Measurements from ENCODE around the gene CDKN1A.
A peak's percentile ranks its signal among the peaks of the same experiment; 100 is the strongest.
"Not testable (repeated sequence)": the region's sequence is repeated elsewhere in the genome, so short reads cannot be mapped to it uniquely, and the experiment has no call there.

CDKN1A gene

DNA sequence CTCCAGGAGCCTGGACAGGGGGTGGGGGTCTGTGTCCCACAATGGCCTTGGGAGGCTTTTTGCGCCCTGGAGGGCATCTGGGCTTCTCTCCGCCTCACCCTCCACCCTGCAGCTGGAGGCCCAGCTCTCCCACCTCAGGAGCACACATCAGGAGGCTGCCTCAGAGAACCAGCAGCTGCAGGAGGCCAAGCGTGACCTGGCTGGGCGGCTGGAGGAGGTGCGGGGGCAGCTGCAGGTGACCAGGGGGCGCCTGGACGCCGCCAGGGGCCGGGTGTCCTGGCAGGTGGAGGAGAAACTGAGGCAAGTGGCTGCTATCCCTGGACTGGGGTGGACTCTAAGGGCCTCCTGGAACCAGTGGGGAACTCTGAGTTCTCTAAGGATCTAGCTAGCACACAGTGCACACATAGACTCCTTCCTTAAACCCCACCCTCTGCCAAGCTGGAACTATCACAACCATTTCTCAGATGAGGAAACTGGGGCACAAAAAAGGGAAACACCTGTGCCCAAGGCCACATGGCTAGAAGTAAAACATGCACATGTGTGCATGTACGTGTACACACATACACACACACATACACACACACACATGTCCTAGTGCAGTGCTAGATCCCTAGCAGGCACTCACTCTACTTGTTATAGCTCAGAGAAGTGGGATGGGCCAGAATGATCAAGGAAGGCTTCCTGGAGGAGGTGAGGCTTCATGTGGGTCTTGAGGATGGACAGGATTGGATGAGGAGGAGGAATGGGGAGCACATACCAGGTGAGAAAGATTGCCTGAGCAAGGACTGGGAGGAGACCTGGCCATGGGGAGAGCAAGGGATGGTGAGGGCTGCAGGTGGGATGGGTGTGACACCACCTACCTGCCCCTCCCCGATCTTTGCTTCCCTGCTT lies 42.0 kb downstream of the CDKN1A start:
- H3K27ac ChIP-seq (ENCODE audit: low read length): no peak overlapping the region
- no peaks in the 10 kb centered on the region for H3K9me3 ChIP-seq (ENCODE audit: control insufficient read depth, insufficient read depth, low read length)
- no peaks in the 10 kb centered on the region for H3K27me3 ChIP-seq (ENCODE audit: control insufficient read depth, insufficient read depth, low read length)
- H3K4me3 ChIP-seq (ENCODE audit: low read length): no peak overlapping the region
- no peaks in the 10 kb centered on the region for H3K36me3 ChIP-seq (ENCODE audit: control insufficient read depth, insufficient read depth, low read length)
- WGBS (ENCODE audit: insufficient coverage, insufficient read length): no CpG with 5 or more reads among the region's 11 CpGs
- DNase-seq (ENCODE audit: low read depth, low spot score): no peak
- no peaks in the 10 kb centered on the region; the same call in 1 of the 2 replicates for H3K4me1 ChIP-seq (ENCODE audit: control insufficient read depth, insufficient read depth, low read length)

DNA sequence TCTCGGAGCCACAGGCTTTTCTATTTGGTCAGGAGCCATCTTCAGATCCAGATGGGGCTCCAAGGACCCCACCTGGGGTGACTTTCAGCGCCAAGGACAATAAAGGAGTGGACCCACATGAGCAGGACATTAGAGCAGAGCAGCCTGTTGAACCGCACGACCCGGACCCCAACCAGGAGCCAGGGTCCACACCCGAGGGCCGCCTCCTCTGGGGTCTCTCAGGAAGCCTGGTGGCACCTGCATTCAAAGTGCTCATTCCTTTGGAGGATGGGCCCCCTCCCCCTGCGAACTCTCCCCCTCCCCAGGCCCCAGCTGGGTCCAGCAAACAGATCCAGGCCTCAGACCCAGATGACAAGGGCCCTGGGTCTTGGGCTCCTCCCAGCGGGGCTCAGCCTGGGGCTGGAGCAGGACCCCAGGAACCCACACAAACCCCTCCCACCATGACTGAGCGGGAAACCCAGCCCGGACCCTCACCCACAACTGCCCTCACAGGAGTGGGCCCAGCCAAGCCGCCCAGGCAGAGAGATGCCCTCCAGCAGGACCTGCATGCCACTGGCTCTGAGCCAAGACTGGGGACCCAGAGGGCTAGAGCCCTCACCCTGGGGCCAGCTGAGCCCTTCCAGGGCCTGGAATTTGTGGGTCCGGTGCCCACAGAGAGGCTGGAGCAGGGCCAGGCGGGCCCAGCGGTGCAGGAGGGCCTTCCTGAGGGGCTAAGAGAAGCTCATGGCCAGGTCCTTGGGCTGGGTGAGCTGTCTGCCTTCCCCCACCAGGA lies 43.0 kb downstream of the CDKN1A start:
- WGBS (ENCODE audit: insufficient coverage, insufficient read length): no CpG with 5 or more reads among the region's 15 CpGs
- Histone ChIP-seq H3K4me3 (ENCODE audit: low read length) (no peak overlapping the region), H3K27ac (ENCODE audit: low read length) (no peak overlapping the region), H3K36me3 (ENCODE audit: control insufficient read depth, insufficient read depth, low read length) (no peaks in the 10 kb centered on the region), H3K27me3 (ENCODE audit: control insufficient read depth, insufficient read depth, low read length) (no peaks in the 10 kb centered on the region), H3K9me3 (ENCODE audit: control insufficient read depth, insufficient read depth, low read length) (no peaks in the 10 kb centered on the region), H3K4me1 (ENCODE audit: control insufficient read depth, insufficient read depth, low read length) (no peaks in the 10 kb centered on the region; the same call in 1 of the 2 replicates)
- DNase-seq (ENCODE audit: low read depth, low spot score): no peak

DNA sequence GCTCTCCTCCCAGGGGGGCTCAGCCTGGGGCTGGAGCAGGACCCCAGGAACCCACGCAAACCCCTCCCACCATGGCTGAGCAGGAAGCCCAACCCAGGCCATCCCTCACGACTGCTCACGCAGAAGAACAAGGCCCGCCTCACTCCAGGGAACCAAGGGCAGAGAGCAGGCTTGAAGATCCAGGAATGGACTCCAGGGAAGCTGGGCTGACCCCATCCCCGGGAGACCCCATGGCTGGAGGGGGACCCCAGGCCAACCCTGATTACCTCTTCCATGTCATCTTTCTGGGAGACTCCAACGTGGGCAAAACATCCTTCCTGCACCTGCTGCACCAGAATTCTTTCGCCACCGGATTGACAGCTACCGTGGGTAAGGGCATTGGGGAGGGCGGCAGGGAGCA lies 43.9 kb downstream of the CDKN1A start:
- Histone ChIP-seq H3K27ac (ENCODE audit: low read length) (no peak overlapping the region), H3K4me1 (ENCODE audit: control insufficient read depth, insufficient read depth, low read length) (no peaks in the 10 kb centered on the region; the same call in 1 of the 2 replicates), H3K4me3 (ENCODE audit: low read length) (no peak overlapping the region), H3K9me3 (ENCODE audit: control insufficient read depth, insufficient read depth, low read length) (no peaks in the 10 kb centered on the region), H3K27me3 (ENCODE audit: control insufficient read depth, insufficient read depth, low read length) (no peaks in the 10 kb centered on the region), H3K36me3 (ENCODE audit: control insufficient read depth, insufficient read depth, low read length) (no peaks in the 10 kb centered on the region)
- no CpG with 5 or more reads among the region's 10 CpGs for WGBS (ENCODE audit: insufficient coverage, insufficient read length)
- DNase-seq (ENCODE audit: low read depth, low spot score): no peak

DNA sequence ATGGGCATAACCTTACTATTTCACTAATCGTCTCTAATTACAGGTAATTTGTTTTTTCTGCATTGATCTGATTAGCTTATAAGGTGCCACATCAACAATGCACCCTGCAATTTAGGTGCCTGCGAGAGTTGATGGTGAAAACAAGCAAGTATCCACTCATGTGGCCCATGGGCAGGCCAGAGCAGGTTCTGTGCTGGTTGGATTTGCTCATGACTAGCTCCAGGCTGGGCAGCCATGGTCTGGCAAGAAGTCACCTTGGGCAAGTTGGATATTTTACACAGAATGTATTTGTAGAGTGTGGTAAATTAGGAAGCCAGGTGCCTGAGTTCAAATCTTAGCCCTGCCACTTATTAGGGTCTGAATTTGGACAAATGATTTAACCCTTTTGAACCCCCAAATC lies 44.4 kb downstream of the CDKN1A start:
- WGBS (ENCODE audit: insufficient coverage, insufficient read length): no CpG with 5 or more reads among the region's 2 CpGs
- Histone ChIP-seq H3K36me3 (ENCODE audit: control insufficient read depth, insufficient read depth, low read length) (no peaks in the 10 kb centered on the region), H3K9me3 (ENCODE audit: control insufficient read depth, insufficient read depth, low read length) (no peaks in the 10 kb centered on the region), H3K4me1 (ENCODE audit: control insufficient read depth, insufficient read depth, low read length) (no peaks in the 10 kb centered on the region), H3K27me3 (ENCODE audit: control insufficient read depth, insufficient read depth, low read length) (no peaks in the 10 kb centered on the region), H3K4me3 (ENCODE audit: low read length) (no peak overlapping the region), H3K27ac (ENCODE audit: low read length) (no peak overlapping the region)
- no peak for DNase-seq (ENCODE audit: low read depth, low spot score)

DNA sequence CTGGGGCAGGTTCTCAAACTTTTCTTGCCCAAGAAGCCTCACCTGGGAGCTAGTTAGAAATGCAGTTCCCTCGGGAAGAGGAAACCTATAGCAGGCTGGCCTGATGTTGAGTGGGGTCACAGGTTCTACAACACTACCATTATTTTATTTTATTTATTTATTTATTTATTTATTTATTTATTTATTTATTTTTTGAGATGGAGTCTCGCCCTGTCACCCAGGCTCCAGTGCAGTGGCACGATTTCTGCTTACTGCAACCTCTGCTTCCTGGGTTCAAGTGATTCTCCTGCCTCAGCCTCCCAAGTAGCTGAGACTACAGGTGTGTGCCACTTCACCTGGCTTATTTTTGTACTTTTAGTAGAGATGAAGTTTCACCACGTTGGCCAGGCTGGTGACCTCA lies 45.5 kb downstream of the CDKN1A start:
- no CpG with 5 or more reads among the region's 4 CpGs for WGBS (ENCODE audit: insufficient coverage, insufficient read length)
- not testable (repeated sequence) for H3K36me3 ChIP-seq (ENCODE audit: control insufficient read depth, insufficient read depth, low read length); H3K9me3 ChIP-seq (ENCODE audit: control insufficient read depth, insufficient read depth, low read length); H3K4me3 ChIP-seq (ENCODE audit: low read length); H3K4me1 ChIP-seq (ENCODE audit: control insufficient read depth, insufficient read depth, low read length); H3K27me3 ChIP-seq (ENCODE audit: control insufficient read depth, insufficient read depth, low read length); DNase-seq (ENCODE audit: low read depth, low spot score); H3K27ac ChIP-seq (ENCODE audit: low read length)

DNA sequence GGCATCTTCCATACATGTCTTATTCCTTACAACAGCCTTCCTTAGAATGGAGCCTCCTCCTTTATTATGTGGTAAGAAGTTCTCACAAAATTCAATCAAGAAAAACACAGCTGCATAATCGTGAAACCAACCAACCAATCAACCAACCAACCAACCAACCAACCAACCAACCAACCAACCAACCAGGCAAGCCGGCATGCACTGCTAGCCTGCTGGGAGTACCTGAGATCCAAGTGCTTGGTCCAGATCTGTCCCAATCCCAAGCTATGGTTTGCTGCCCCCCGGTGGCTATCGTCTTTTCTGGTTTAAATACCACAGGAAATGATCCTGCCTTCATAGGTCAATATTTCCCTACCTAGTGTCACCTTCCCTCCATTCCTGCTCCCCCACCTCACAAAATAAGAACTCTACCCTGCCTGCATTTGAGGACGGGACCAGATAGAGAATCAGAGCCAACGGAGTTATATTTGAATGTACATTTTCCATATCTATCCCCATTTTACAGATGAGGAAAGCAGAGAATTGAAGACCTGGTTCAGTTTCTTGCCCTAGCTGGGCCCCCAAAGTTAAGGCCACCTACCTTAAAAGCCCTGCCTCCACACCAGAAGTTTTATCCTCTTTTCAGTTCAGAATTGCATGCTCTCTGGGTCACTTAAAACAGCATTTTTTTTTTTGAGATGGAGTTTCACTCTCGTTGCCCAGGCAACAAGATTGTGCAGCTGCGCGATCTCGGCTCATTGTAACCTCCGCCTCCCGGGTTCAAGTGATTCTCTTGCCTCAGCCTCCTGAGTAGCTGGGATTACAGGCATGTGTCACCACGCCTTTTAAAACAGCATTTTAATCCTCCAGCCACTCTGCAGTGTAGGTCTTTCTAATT lies 46.2 kb downstream of the CDKN1A start:
- Histone ChIP-seq H3K4me3 (ENCODE audit: low read length) (no peak overlapping the region), H3K27me3 (ENCODE audit: control insufficient read depth, insufficient read depth, low read length) (no peaks in the 10 kb centered on the region), H3K4me1 (ENCODE audit: control insufficient read depth, insufficient read depth, low read length) (no peaks in the 10 kb centered on the region), H3K27ac (ENCODE audit: low read length) (no peak overlapping the region), H3K9me3 (ENCODE audit: control insufficient read depth, insufficient read depth, low read length) (no peaks in the 10 kb centered on the region), H3K36me3 (ENCODE audit: control insufficient read depth, insufficient read depth, low read length) (no peaks in the 10 kb centered on the region)
- DNase-seq (ENCODE audit: low read depth, low spot score): peak; percentile 61
- no CpG with 5 or more reads among the region's 13 CpGs for WGBS (ENCODE audit: insufficient coverage, insufficient read length)

DNA sequence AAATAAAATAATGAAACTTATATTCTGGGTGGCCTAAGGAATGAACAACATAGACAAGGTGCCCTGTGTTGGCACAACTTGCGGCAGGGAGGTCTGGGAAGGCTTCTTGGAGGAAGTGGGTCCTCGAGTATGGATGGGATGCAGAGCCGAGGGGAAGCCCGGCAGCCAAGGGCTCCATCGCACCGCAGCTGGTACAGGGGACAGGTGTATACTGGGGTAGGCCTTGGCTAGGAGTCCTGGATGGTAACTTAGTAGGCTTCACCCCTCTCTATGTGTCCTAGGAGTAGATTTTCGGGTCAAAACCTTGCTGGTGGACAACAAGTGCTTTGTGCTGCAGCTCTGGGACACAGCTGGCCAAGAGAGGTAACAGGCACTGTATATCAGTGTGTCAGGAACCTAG lies 47.1 kb downstream of the CDKN1A start:
- Histone ChIP-seq H3K36me3 (ENCODE audit: control insufficient read depth, insufficient read depth, low read length) (no peaks in the 10 kb centered on the region), H3K27me3 (ENCODE audit: control insufficient read depth, insufficient read depth, low read length) (no peaks in the 10 kb centered on the region), H3K27ac (ENCODE audit: low read length) (no peak overlapping the region), H3K4me3 (ENCODE audit: low read length) (no peak overlapping the region), H3K4me1 (ENCODE audit: control insufficient read depth, insufficient read depth, low read length) (no peaks in the 10 kb centered on the region), H3K9me3 (ENCODE audit: control insufficient read depth, insufficient read depth, low read length) (no peaks in the 10 kb centered on the region)
- WGBS (ENCODE audit: insufficient coverage, insufficient read length): no CpG with 5 or more reads among the region's 7 CpGs
- DNase-seq (ENCODE audit: low read depth, low spot score): no peak

DNA sequence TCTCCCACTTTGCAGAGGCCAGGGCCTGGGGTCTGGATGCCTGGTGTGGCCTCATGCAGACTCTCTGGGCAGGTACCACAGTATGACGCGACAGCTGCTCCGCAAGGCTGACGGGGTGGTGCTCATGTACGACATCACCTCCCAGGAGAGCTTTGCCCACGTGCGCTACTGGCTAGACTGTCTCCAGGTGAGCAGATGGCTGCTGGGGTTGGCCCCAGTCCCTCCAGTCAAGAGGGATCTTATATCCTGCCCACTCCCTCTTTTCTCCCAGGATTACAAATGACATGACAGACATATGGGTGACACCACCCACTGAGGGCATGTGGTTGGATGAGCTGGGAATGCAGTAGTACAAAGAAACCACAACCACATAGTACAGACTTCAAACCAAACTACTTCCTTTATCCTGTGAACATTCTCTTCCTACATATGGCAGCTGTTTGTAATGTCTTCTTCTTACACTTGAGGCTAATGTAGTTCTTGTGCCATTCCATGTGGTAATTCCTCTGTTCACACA lies 49.0 kb downstream of the CDKN1A start:
- Histone ChIP-seq H3K9me3 (ENCODE audit: control insufficient read depth, insufficient read depth, low read length) (no peaks in the 10 kb centered on the region), H3K27ac (ENCODE audit: low read length) (no peak overlapping the region), H3K4me3 (ENCODE audit: low read length) (no peak overlapping the region), H3K36me3 (ENCODE audit: control insufficient read depth, insufficient read depth, low read length) (no peaks in the 10 kb centered on the region), H3K4me1 (ENCODE audit: control insufficient read depth, insufficient read depth, low read length) (peaks cover 2% of the 10 kb centered on the region; the same call in 1 of the 2 replicates), H3K27me3 (ENCODE audit: control insufficient read depth, insufficient read depth, low read length) (no peaks in the 10 kb centered on the region)
- no peak for DNase-seq (ENCODE audit: low read depth, low spot score)
- no CpG with 5 or more reads among the region's 7 CpGs for WGBS (ENCODE audit: insufficient coverage, insufficient read length)

DNA sequence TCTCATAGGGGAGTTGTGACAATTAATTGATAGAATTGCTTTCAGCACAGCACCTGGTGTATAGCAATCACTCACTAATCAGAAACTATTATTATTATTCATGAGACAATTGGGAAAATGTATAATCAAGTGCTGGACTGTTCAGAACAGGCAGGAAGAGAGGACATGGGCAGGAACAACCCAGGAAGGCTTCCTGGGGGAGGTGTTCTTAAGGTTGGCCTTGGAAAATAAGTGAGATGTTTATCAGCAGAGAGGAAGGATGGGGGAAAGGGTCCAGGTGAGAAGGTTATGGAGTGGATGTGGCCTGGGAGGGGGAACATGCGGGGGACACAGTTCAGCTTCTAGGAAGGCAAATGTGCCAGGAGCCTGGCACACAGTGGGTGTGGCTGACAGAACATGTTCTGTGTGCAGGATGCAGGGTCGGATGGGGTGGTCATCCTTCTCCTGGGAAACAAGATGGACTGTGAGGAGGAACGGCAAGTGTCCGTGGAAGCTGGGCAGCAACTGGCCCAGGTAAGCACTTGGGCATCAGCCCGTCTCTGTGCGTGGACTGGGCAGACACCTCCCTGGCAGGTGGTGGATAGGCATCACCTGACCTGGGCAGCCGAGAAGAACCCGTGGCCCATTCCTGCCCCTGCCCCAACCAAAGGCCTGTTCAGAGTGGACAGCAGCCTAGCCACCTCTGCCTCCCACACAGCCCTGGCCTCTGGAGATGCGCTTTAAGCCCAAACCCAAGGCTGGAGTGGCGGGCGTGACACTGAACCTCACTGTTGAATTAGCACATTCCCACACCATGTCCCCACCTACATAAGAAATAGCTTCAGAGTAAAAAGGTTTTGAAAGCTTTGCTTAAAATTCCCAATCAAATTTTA lies 50.0 kb downstream of the CDKN1A start:
- Histone ChIP-seq H3K27me3 (ENCODE audit: control insufficient read depth, insufficient read depth, low read length) (no peaks in the 10 kb centered on the region), H3K27ac (ENCODE audit: low read length) (no peak overlapping the region), H3K36me3 (ENCODE audit: control insufficient read depth, insufficient read depth, low read length) (no peaks in the 10 kb centered on the region), H3K9me3 (ENCODE audit: control insufficient read depth, insufficient read depth, low read length) (no peaks in the 10 kb centered on the region), H3K4me1 (ENCODE audit: control insufficient read depth, insufficient read depth, low read length) (peaks cover 2% of the 10 kb centered on the region; the same call in 1 of the 2 replicates), H3K4me3 (ENCODE audit: low read length) (no peak overlapping the region)
- DNase-seq (ENCODE audit: low read depth, low spot score): no peak
- WGBS (ENCODE audit: insufficient coverage, insufficient read length): no CpG with 5 or more reads among the region's 11 CpGs

Measured in iPS DF 6.9 (cell line).